ENCODE measurements around the gene RAB6D.
"Not testable (repeated sequence)": the region's sequence is repeated elsewhere in the genome, so short reads cannot be mapped to it uniquely, and the experiment has no call there.

Gene RAB6D

DNA sequence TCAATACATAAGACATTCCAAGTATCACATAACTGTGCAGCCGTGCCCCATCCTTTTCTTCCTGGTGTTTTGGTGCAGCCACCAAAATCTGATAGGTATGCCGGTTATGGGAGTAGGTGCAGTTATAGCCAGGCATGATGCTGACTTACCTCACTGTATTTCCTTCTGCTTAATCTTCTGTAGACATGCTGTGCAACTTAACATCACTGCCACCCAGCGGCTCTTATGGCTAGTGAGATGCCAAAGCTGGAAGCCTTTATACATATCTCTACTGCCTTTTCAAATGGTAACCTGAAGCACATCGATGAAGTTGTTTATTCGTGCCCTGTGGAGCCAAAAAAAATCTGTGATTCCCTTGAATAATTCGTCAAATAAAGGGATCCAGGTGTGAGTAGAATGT is 28.6 kb downstream of the RAB6D start:
- DNase-seq (ENCODE audit: low read depth); H3K4me3 ChIP-seq (ENCODE audit: low read length): not testable (repeated sequence)
- TF ChIP-seq, protein P1, sequence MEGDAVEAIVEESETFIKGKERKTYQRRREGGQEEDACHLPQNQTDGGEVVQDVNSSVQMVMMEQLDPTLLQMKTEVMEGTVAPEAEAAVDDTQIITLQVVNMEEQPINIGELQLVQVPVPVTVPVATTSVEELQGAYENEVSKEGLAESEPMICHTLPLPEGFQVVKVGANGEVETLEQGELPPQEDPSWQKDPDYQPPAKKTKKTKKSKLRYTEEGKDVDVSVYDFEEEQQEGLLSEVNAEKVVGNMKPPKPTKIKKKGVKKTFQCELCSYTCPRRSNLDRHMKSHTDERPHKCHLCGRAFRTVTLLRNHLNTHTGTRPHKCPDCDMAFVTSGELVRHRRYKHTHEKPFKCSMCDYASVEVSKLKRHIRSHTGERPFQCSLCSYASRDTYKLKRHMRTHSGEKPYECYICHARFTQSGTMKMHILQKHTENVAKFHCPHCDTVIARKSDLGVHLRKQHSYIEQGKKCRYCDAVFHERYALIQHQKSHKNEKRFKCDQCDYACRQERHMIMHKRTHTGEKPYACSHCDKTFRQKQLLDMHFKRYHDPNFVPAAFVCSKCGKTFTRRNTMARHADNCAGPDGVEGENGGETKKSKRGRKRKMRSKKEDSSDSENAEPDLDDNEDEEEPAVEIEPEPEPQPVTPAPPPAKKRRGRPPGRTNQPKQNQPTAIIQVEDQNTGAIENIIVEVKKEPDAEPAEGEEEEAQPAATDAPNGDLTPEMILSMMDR (conservative IDR thresholded peaks at IDR 0.05; ENCODE audit: low read depth, low read length), result peak; percentile 41

DNA sequence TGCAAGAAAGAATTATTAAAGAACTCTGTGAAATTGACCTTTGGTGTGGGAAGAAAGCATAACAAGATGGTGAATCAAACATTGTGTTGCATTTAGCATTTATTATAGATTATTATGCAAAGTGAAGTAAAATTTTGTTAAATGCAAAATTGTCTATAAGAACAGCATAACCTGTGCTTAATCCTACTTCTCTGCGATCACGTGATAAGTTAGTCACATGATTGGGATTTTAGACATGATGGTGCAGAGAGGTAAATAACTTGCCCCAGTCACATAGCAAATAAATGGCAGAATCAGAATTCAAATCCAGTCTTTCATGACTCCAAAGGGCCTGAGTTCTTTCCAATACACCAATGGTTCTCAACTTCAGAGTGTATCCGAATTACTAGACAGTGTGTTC is 31.3 kb downstream of the RAB6D start:
- not testable (repeated sequence) for H3K4me3 ChIP-seq (ENCODE audit: low read length); DNase-seq (ENCODE audit: low read depth)

DNA sequence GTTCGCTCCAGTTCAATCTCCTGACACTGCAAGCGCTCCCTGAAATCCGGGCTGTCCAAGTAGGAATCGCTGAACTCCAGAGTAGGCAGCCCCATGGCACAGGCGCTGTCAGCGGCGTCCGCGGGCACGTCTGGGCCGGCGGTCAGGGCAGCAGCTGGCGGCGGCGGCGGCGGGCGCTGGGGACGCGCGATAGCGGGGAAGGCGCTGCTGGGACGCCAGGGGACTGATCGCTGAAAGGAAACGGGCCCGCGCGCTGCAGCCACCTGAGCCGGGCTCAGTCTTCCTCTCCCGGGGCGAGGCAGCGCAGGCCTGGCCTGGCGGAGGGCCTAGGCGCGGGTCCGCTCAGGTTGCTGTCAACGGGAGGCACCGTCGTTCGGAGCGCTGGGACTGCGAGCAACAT is 33.0 kb downstream of the RAB6D start:
- not testable (repeated sequence) for H3K4me3 ChIP-seq (ENCODE audit: low read length); DNase-seq (ENCODE audit: low read depth)

DNA sequence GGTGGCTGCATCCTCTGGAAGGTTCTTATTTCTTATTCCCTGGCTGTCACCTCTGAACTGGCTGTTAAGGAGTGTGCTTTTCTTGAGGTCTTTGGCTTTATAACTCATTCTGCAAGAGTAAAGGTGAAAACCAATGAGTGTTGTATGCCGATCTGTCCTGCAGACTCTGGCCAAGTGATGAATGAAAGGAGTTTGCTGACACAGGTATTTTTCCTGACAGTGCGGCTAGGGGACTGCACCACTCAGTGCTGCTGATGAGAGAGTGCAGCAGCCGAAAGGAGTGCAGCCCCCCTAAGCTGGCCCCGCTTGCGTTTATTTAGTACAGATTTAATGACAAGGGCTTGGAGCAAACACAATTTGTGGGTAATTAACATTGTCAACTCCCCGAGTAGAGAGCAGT is 41.8 kb downstream of the RAB6D start:
- no peak for DNase-seq (ENCODE audit: low read depth)
- H3K4me3 ChIP-seq (ENCODE audit: low read length), result no peak overlapping the region
- TF ChIP-seq, protein P1 (conservative IDR thresholded peaks at IDR 0.05; ENCODE audit: low read depth, low read length), result no peak

DNA sequence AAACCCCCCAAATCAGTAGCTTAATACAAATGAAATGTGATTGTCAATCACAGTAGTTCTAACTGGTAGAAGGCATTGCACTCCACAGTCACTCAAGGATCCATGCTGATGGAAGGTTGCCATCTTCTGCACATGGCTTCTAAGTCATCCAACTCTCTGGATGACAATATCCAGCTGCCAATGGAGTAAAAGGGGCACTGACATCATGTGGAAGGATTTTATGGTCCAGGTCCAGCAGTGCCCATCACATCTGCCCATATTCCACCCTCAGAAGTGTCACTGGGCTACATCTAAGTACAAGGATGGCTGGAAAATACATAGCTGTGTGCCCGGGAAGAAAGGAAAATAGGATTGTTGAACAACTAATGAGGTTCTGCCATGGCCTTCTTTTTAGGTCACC is 42.6 kb downstream of the RAB6D start:
- H3K4me3 ChIP-seq (ENCODE audit: low read length); DNase-seq (ENCODE audit: low read depth): not testable (repeated sequence)

DNA sequence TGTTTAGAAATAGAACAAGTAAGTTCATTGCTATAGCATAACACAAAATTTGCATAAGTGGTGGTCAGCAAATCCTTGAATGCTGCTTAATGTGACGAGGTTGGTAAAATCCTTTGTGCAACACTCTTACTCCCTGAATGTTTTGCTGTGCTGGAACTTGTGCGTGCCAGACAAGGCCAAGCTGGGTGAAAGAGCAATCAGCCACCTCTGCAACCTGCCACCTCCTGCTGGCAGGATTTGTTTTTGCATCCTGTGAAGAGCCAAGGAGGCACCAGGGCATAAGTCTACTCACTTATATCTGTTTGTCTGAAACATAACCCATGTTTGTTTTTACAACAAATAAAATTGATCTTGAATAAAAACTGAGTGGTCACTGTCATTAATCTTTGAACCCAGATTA is 53.0 kb downstream of the RAB6D start:
- H3K4me3 ChIP-seq (ENCODE audit: low read length); DNase-seq (ENCODE audit: low read depth): not testable (repeated sequence)
- TF ChIP-seq, protein P1 (conservative IDR thresholded peaks at IDR 0.05; ENCODE audit: low read depth, low read length), result peak; percentile 26

Measured in retinal pigment epithelial cell (primary cell).